ENCODE results near the gene VSIR. TPM values are rescaled to one million over a fixed set of nuclear protein-coding genes. Genes with fewer than 3 reads are reported as not detected.

The VSIR gene
- total and polyA plus RNA-seq, 10 of the 15 experiments (the other 5 are each of a cell fraction or from before 2014, with no cell fraction given), result 0.19 to 12.5 (median 6.7) TPM

DNA sequence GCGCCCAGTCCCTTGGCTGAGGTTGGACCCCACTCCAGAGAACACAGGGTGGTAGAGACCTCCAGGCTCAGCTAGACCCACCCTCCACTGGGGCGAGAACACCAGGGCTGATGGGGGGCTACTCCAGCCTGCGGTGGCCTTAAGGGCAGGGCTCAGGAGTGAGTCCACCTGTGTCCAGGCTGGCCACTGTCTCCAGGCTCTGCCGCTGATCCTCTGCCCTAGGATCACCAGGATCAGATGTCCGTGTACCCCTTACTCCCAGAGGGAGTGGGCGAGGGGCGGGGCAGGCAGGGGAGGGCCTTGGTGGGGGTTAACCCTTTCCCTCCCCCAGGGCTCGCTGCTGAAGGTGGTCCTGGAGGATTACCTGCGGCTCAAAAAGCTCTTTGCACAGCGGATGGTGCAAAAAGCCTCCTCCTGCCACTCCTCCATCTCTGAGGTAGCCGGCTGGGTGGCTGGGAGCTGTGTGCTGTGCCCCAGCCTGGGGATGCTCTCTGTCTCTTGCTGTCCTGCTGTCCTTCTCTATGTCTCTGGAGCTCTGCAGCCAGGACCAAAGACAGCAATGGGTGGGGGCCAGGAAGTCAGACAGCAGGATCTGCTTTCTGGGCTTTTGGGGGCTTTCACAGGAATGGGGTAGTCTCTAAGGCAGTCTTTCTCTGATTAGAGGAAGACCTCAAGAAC is 39.7 kb upstream of the VSIR start:
- SMC1A ChIA-PET (ENCODE audit: uncharacterized antibody, unreplicated experiment), result interaction anchor here (1.2 to 2.4 kb wide), 5 partner anchors 33 to 493 kb away, joined by 4 to 9 read pairs (median 6); partner anchors contain the start of gene VSIR
- POLR2A ChIA-PET, result interaction anchor here (1.0 to 1.5 kb wide), 2 partner anchors 23 to 104 kb away, joined by 3 to 4 read pairs; no protein-coding TSS in a partner anchor
- ATAC-seq (no peak), FAIRE-seq (no peak), DNase-seq (ENCODE audit: low read depth, low spot score) (no peak)
- H3K4me3 ChIP-seq, result no peak overlapping the region
- intact Hi-C loops (cut with micrococcal nuclease; ENCODE audit: unreplicated experiment) (loop anchor here (1.0 to 5.0 kb wide), 3 partner anchors 87 to 494 kb away; partner anchors contain the start of gene SLC29A3), in situ Hi-C loops (cut with MboI) (loop anchor here (5.0 kb wide), 1 partner anchor 501 kb away; no protein-coding TSS in a partner anchor)
- H3K27ac ChIP-seq (ENCODE audit: control insufficient read depth, insufficient read depth), result no peak overlapping the region
- CTCF ChIA-PET, result interaction anchor here (0.9 to 8.9 kb wide), 6 partner anchors 25 to 499 kb away, joined by 3 to 46 read pairs (median 3); no protein-coding TSS in a partner anchor
- no peaks in the 10 kb centered on the region for H3K79me2 ChIP-seq (ENCODE audit: control insufficient read depth, insufficient read depth, low read length)
- H3K4me2 ChIP-seq (ENCODE audit: control insufficient read depth, insufficient read depth), result no peak overlapping the region
- no peaks in the 10 kb centered on the region for H3K27me3 ChIP-seq (replicated peaks in 1 of 2; ENCODE audit: control insufficient read depth in 2 of 2, insufficient read depth in 2 of 2, low read length in 1 of 2)
- no peak overlapping the region for H3K9ac ChIP-seq (ENCODE audit: control insufficient read depth, insufficient read depth, low read length)
- H4K20me1 ChIP-seq (ENCODE audit: control insufficient read depth, insufficient read depth), result no peaks in the 10 kb centered on the region
- TF ChIP-seq MTA3 (IDR thresholded peaks at IDR 0.05; ENCODE audit: borderline replicate concordance, low read length) (no peak), POLR2A (IDR thresholded peaks at IDR 0.05; ENCODE audit: low read depth, low read length) (peak; percentile 52; the same call in 1 of the 2 replicates)
- H3K4me1 ChIP-seq (ENCODE audit: control insufficient read depth, insufficient read depth, low read length), result peaks cover 3% of the 10 kb centered on the region; the same call in 1 of the 2 replicates
- BruUV-seq (replicated peaks), result no TSS peak
- H3K9me3 ChIP-seq (replicated peaks; ENCODE audit: control insufficient read depth, insufficient read depth, low read length), result no peaks in the 10 kb centered on the region
- H3K36me3 ChIP-seq (ENCODE audit: control insufficient read depth in 2 of 2, insufficient read depth in 2 of 2, low read length in 1 of 2), result peaks cover 0 to 19% of the 10 kb centered on the region in 2 experiments; a peak in 3 of 4 replicates
- H2AFZ ChIP-seq (ENCODE audit: control insufficient read depth, low read depth, low read length), result no peak overlapping the region
- 83% methylated on average over 11 of the region's 11 CpGs for WGBS (ENCODE audit: insufficient coverage, insufficient replicate concordance, low lambda C conversion rate, missing lambda C conversion rate)
- RAD21 ChIA-PET (ENCODE audit: unreplicated experiment), result interaction anchor here (0.7 to 2.4 kb wide), 5 partner anchors 18 to 441 kb away, joined by 3 to 18 read pairs (median 6); partner anchors contain the start of gene VSIR
